MM.1S (cell line): ENCODE measurements around the gene RASGEF1C.

Experiments used
- DNase-seq: peaks from one replicate; pipeline ENCODE4 v3.0.0-alpha.2; 2015
- H2AFZ ChIP-seq: fragments of 300-600 bp; sonication (generic); 2 replicates; pipeline ENCODE4 v1.6.0; 2016; ENCODE audit warnings: antibody characterized with exemption, low read length
- H3F3A ChIP-seq: fragments of 300-600 bp; sonication (generic); 2 replicates; pipeline ENCODE4 v1.6.1; 2016; ENCODE audit warnings: mild to moderate bottlenecking, antibody characterized with exemption, low read length, moderate library complexity, mixed read lengths; ENCODE audit not compliant: insufficient read depth
- H3K27ac ChIP-seq: fragments of 300-600 bp; sonication (generic); 2 replicates; pipeline ENCODE4 v1.5.1; 2016; ENCODE audit warnings: mild to moderate bottlenecking, low read length
- H3K27me3 ChIP-seq: fragments of 300-600 bp; sonication (generic); replicated peaks from 2 replicates; pipeline ENCODE4 v1.6.0; 2016; ENCODE audit warnings: low read length; ENCODE audit not compliant: insufficient read depth
- H3K36me3 ChIP-seq: fragments of 300-600 bp; sonication (generic); replicated peaks from 2 replicates; pipeline ENCODE4 v1.6.1; 2016; ENCODE audit warnings: mild to moderate bottlenecking, low read length, mixed read lengths; ENCODE audit not compliant: insufficient read depth
- H3K4me1 ChIP-seq: fragments of 300-600 bp; sonication (generic); 2 replicates; pipeline ENCODE4 v1.6.1; 2016; ENCODE audit warnings: low read length, mixed read lengths
- H3K4me2 ChIP-seq: fragments of 300-600 bp; sonication (generic); 2 replicates; pipeline ENCODE4 v1.6.0; 2016; ENCODE audit warnings: low read depth, low read length
- H3K4me3 ChIP-seq: fragments of 300-600 bp; sonication (generic); 2 replicates; pipeline ENCODE4 v1.5.1; 2016; ENCODE audit warnings: low read length, mixed read lengths
- H3K79me2 ChIP-seq: fragments of 300-600 bp; sonication (generic); 2 replicates; pipeline ENCODE4 v1.6.1; 2016; ENCODE audit warnings: mixed run types, low read length, mixed read lengths
- H3K9ac ChIP-seq: fragments of 300-600 bp; sonication (generic); 2 replicates; pipeline ENCODE4 v1.6.1; 2016; ENCODE audit warnings: low read length, mixed read lengths
- H3K9me2 ChIP-seq: fragments of 300-600 bp; sonication (generic); replicated peaks from 2 replicates; pipeline ENCODE4 v1.6.1; 2016; ENCODE audit warnings: mild to moderate bottlenecking, low read length, mixed read lengths; ENCODE audit not compliant: insufficient read depth
- H3K9me3 ChIP-seq: fragments of 300-600 bp; sonication (generic); replicated peaks from 2 replicates; pipeline ENCODE4 v1.6.1; 2016; ENCODE audit warnings: mild to moderate bottlenecking, low read length, mixed read lengths; ENCODE audit not compliant: insufficient read depth
- H4K20me1 ChIP-seq: fragments of 300-600 bp; sonication (generic); 2 replicates; pipeline ENCODE4 v1.6.1; 2016; ENCODE audit warnings: mild to moderate bottlenecking, low read length, moderate library complexity, mixed read lengths; ENCODE audit not compliant: insufficient read depth
- CTCF ChIP-seq: fragments of 300-600 bp; sonication (generic); IDR thresholded peaks from 2 replicates; pipeline ENCODE4 v1.5.1; 2016; ENCODE audit warnings: antibody characterized with exemption, low read length, mixed read lengths
- EZH2 ChIP-seq: fragments of 300-600 bp; sonication (generic); optimal IDR thresholded peaks from 2 replicates; pipeline ENCODE3; 2017; ENCODE audit warnings: low read depth, mild to moderate bottlenecking, antibody characterized with exemption, low read length, mixed read lengths
- EZH2phosphoT487 ChIP-seq: fragments of 300-600 bp; sonication (generic); IDR thresholded peaks from 2 replicates; pipeline ENCODE4 v1.6.1; 2018; ENCODE audit warnings: antibody characterized with exemption, low read length

RASGEF1C gene

GRCh38 chr5:180208435-180209081 lies 453 bp downstream of the RASGEF1C start:
- no peak for TF ChIP-seq CTCF
- TF ChIP-seq EZH2phosphoT487, result no peak
- no peak for TF ChIP-seq EZH2
- no peaks in the 10 kb centered on the region for H3K4me1 ChIP-seq
- H4K20me1 ChIP-seq, result no peaks in the 10 kb centered on the region
- H3K9me2 ChIP-seq, result no peaks in the 10 kb centered on the region
- H3K27ac ChIP-seq, result no peak overlapping the region
- no peak overlapping the region for H3K9ac ChIP-seq
- H2AFZ ChIP-seq, result no peak overlapping the region
- H3K27me3 ChIP-seq, result no peaks in the 10 kb centered on the region
- H3F3A ChIP-seq, result no peaks in the 10 kb centered on the region
- no peaks in the 10 kb centered on the region for H3K9me3 ChIP-seq
- H3K4me2 ChIP-seq, result no peak overlapping the region
- no peaks in the 10 kb centered on the region for H3K36me3 ChIP-seq
- H3K79me2 ChIP-seq, result no peaks in the 10 kb centered on the region
- H3K4me3 ChIP-seq, result no peak overlapping the region
- no peak for DNase-seq

DNA sequence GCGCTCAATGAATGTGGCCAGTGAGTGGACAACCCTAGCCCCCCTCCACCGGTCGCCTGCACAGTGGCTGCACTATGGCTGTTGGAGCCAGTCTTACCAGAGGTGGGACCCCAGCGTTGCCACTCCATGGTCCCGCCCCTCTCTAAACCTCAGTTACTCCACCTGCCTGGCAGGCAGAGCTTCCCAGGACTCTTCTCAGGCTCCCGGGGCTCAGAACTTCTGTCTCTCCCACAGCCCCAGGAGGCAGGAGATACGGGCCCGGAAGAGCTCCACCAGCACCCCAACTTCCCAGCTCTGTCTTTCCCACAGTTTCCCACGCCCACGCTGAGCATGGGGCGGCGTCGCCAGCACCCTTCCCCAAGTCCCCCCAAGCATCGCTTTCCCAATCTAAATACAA lies 975 bp downstream of the RASGEF1C start:
- no peaks in the 10 kb centered on the region for H3K9me3 ChIP-seq
- H3K9ac ChIP-seq, result no peak overlapping the region
- TF ChIP-seq EZH2phosphoT487 (no peak), EZH2 (no peak), CTCF (no peak)
- H3K27me3 ChIP-seq, result peaks cover 4% of the 10 kb centered on the region; the same call in 1 of the 2 replicates
- no peaks in the 10 kb centered on the region for H3K4me1 ChIP-seq
- H3F3A ChIP-seq, result no peaks in the 10 kb centered on the region
- no peak overlapping the region for H3K4me3 ChIP-seq
- no peak overlapping the region for H3K27ac ChIP-seq
- no peaks in the 10 kb centered on the region for H3K9me2 ChIP-seq
- no peaks in the 10 kb centered on the region for H3K36me3 ChIP-seq
- no peak for DNase-seq
- no peak overlapping the region for H2AFZ ChIP-seq
- no peaks in the 10 kb centered on the region for H4K20me1 ChIP-seq
- H3K79me2 ChIP-seq, result no peaks in the 10 kb centered on the region
- H3K4me2 ChIP-seq, result no peak overlapping the region

- Histone ChIP-seq H3K36me3 (no peaks in the 10 kb centered on the region), H3K4me3 (no peak overlapping the region), H3K27ac (no peak overlapping the region), H2AFZ (no peak overlapping the region), H3K4me2 (no peak overlapping the region), H3K9ac (no peak overlapping the region), H3K9me2 (no peaks in the 10 kb centered on the region), H3K27me3 (peaks cover 4% of the 10 kb centered on the region; the same call in 1 of the 2 replicates), H3F3A (no peaks in the 10 kb centered on the region), H4K20me1 (no peaks in the 10 kb centered on the region), H3K9me3 (no peaks in the 10 kb centered on the region), H3K4me1 (no peaks in the 10 kb centered on the region), H3K79me2 (no peaks in the 10 kb centered on the region)
- no peak for TF ChIP-seq EZH2phosphoT487
- TF ChIP-seq CTCF, result no peak
- TF ChIP-seq EZH2, result no peak
- no peak for DNase-seq
Observed at GRCh38 chr5:180207593-180207992, 1.4 kb downstream of the RASGEF1C start.
